ENCODE measurements around the gene ICA1. TPM values are rescaled to one million over a fixed set of nuclear protein-coding genes. Genes with fewer than 3 reads are reported as not detected.

Gene ICA1
- total RNA-seq, 1 experiment from 2014 or later: 3.2 TPM

DNA sequence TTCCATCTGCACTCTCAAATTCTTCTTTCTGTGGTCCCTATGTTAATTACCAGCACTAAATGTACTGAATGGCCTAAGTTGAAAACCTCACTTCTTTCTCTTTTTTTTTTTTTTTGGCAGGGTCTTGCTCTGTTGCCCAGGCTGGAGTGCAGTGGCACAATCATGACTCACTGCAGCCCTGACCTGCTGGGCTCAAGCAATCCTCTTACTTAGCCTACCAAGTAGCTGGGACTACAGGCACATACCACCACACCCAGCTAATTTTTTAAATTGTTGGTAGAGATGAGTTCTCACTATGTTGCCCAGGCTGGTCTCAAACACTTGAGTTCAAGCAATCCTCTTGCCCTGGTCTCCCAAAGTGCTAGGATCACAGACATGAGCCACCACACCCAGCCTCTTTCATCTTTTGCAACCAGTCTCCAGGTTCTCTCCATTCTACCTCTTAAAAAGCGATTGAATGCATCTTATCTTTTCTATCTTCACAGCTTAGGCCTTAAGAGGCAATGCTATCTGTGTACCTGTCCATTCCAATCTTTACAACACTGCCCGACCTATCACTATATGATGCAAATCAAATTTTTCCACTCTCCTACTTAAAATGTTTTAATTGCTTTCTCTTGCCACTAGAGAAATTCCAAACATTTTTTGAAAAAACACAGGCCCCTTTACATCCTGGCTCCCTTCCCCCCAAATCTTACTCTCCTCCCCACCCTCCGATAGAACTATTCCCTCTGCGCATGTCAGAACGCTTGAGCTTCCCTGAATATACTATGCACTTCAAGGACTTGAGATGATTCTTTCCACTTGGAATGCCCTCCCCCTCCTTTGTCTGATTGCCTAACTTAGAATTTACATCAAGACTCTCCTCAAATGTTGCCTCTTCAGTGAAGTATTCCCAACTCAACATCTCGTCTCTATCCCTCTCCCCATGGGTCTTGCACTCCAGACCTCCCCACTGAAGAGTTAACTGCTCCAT lies 6.0 kb downstream of the ICA1 start:
- TF ChIP-seq EZH2phosphoT487 (IDR thresholded peaks at IDR 0.05; ENCODE audit: borderline replicate concordance, low read length) (no peak), EZH2 (IDR thresholded peaks at IDR 0.05; ENCODE audit: low read length, unreplicated experiment) (no peak)
- TF ChIP-seq, protein P1, sequence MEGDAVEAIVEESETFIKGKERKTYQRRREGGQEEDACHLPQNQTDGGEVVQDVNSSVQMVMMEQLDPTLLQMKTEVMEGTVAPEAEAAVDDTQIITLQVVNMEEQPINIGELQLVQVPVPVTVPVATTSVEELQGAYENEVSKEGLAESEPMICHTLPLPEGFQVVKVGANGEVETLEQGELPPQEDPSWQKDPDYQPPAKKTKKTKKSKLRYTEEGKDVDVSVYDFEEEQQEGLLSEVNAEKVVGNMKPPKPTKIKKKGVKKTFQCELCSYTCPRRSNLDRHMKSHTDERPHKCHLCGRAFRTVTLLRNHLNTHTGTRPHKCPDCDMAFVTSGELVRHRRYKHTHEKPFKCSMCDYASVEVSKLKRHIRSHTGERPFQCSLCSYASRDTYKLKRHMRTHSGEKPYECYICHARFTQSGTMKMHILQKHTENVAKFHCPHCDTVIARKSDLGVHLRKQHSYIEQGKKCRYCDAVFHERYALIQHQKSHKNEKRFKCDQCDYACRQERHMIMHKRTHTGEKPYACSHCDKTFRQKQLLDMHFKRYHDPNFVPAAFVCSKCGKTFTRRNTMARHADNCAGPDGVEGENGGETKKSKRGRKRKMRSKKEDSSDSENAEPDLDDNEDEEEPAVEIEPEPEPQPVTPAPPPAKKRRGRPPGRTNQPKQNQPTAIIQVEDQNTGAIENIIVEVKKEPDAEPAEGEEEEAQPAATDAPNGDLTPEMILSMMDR (conservative IDR thresholded peaks at IDR 0.05; ENCODE audit: low read depth, low read length): no peak
- DNase-seq: no peak
- Histone ChIP-seq H4K20me1 (ENCODE audit: low read length) (no peaks in the 10 kb centered on the region), H3F3A (ENCODE audit: low read length, unreplicated experiment) (no peaks in the 10 kb centered on the region), H3K4me3 (ENCODE audit: low read length) (no peak overlapping the region), H3K36me3 (ENCODE audit: low read depth, low read length) (no peaks in the 10 kb centered on the region), H2AFZ (ENCODE audit: low read length) (no peak overlapping the region), H3K4me2 (ENCODE audit: low read length) (no peak overlapping the region), H3K79me2 (ENCODE audit: low read length) (no peaks in the 10 kb centered on the region), H3K9ac (ENCODE audit: low read length) (no peak overlapping the region), H3K27ac (ENCODE audit: low read length) (no peak overlapping the region), H3K9me2 (replicated peaks; ENCODE audit: low read length) (no peaks in the 10 kb centered on the region), H3K27me3 (ENCODE audit: low read length) (no peaks in the 10 kb centered on the region), H3K4me1 (ENCODE audit: insufficient read depth, low read length) (peaks cover 5% of the 10 kb centered on the region; the same call in 1 of the 2 replicates), H3K9me3 (ENCODE audit: low read length) (no peaks in the 10 kb centered on the region)
- BruUV-seq (replicated peaks): no TSS peak
- CTCF ChIA-PET: no interaction called here
- intact Hi-C loops (cut with micrococcal nuclease): no loop called here
- POLR2A ChIA-PET (ENCODE audit: unreplicated experiment): no interaction called here
- ATAC-seq: no peak

GRCh38 chr7:8254667-8255066 lies 7.3 kb downstream of the ICA1 start:
- Histone ChIP-seq H3K27ac (ENCODE audit: low read length) (no peak overlapping the region), H2AFZ (ENCODE audit: low read length) (no peak overlapping the region), H3K79me2 (ENCODE audit: low read length) (no peaks in the 10 kb centered on the region), H3K9me3 (ENCODE audit: low read length) (no peaks in the 10 kb centered on the region), H3K9ac (ENCODE audit: low read length) (no peak overlapping the region), H3K36me3 (ENCODE audit: low read depth, low read length) (no peaks in the 10 kb centered on the region), H3F3A (ENCODE audit: low read length, unreplicated experiment) (no peaks in the 10 kb centered on the region), H3K4me3 (ENCODE audit: low read length) (no peak overlapping the region), H4K20me1 (ENCODE audit: low read length) (no peaks in the 10 kb centered on the region), H3K4me2 (ENCODE audit: low read length) (no peak overlapping the region), H3K27me3 (ENCODE audit: low read length) (no peaks in the 10 kb centered on the region), H3K9me2 (replicated peaks; ENCODE audit: low read length) (no peaks in the 10 kb centered on the region), H3K4me1 (ENCODE audit: insufficient read depth, low read length) (no peaks in the 10 kb centered on the region)
- peak; percentile 13 for DNase-seq
- BruUV-seq (replicated peaks): no TSS peak
- ATAC-seq: peak; percentile 42; the same call in 1 of the 2 replicates
- CTCF ChIA-PET: interaction anchor here (0.9 kb wide), 1 partner anchor 41 kb away, joined by 3 read pairs; no protein-coding TSS in a partner anchor
- intact Hi-C loops (cut with micrococcal nuclease): no loop called here
- POLR2A ChIA-PET (ENCODE audit: unreplicated experiment): no interaction called here
- TF ChIP-seq EZH2 (IDR thresholded peaks at IDR 0.05; ENCODE audit: low read length, unreplicated experiment): no peak
- TF ChIP-seq, protein P1 (conservative IDR thresholded peaks at IDR 0.05; ENCODE audit: low read depth, low read length): no peak
- no peak for TF ChIP-seq EZH2phosphoT487 (IDR thresholded peaks at IDR 0.05; ENCODE audit: borderline replicate concordance, low read length)

DNA sequence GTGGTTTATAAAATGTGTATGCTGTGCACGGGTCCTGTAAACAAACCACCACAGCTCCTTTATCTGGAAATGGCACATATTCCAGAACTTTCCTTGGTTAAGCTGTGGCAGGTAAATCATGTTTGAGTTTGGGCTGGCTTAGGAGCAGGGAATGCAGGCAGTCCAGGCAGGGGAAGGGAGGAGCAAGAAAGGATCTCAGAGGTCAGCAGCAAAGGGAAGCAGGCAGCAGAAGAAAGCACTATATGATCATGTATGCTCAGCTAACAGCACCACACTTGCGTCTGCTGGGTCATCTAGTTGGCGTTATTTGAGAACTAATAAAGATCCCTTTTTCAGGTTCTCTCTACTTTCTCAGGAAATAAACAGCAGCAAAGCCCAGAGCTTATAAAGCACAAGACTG lies 7.8 kb downstream of the ICA1 start:
- H3K27ac ChIP-seq (ENCODE audit: low read length): no peak overlapping the region
- ATAC-seq (no peak), DNase-seq (no peak)
- no peaks in the 10 kb centered on the region for H3K79me2 ChIP-seq (ENCODE audit: low read length)
- no TSS peak for BruUV-seq (replicated peaks)
- POLR2A ChIA-PET (ENCODE audit: unreplicated experiment): no interaction called here
- H2AFZ ChIP-seq (ENCODE audit: low read length): no peak overlapping the region
- H3K36me3 ChIP-seq (ENCODE audit: low read depth, low read length): no peaks in the 10 kb centered on the region
- no peaks in the 10 kb centered on the region for H3F3A ChIP-seq (ENCODE audit: low read length, unreplicated experiment)
- intact Hi-C loops (cut with micrococcal nuclease): no loop called here
- no peak overlapping the region for H3K4me2 ChIP-seq (ENCODE audit: low read length)
- no peak overlapping the region for H3K4me3 ChIP-seq (ENCODE audit: low read length)
- H3K9me3 ChIP-seq (ENCODE audit: low read length): no peaks in the 10 kb centered on the region
- no peaks in the 10 kb centered on the region for H3K27me3 ChIP-seq (ENCODE audit: low read length)
- H3K9ac ChIP-seq (ENCODE audit: low read length): no peak overlapping the region
- no peaks in the 10 kb centered on the region for H3K9me2 ChIP-seq (replicated peaks; ENCODE audit: low read length)
- CTCF ChIA-PET: interaction anchor here (0.9 kb wide), 1 partner anchor 42 kb away, joined by 3 read pairs; no protein-coding TSS in a partner anchor
- TF ChIP-seq EZH2 (IDR thresholded peaks at IDR 0.05; ENCODE audit: low read length, unreplicated experiment) (no peak), EZH2phosphoT487 (IDR thresholded peaks at IDR 0.05; ENCODE audit: borderline replicate concordance, low read length) (no peak)
- TF ChIP-seq, protein P1 (conservative IDR thresholded peaks at IDR 0.05; ENCODE audit: low read depth, low read length): no peak
- H3K4me1 ChIP-seq (ENCODE audit: insufficient read depth, low read length): no peaks in the 10 kb centered on the region
- H4K20me1 ChIP-seq (ENCODE audit: low read length): no peaks in the 10 kb centered on the region

Data from PC-3 (cell line).